ENCODE measurements around the gene COPA.
A peak's percentile ranks its signal among the peaks of the same experiment; 100 is the strongest.

Gene COPA

GRCh38 chr1:160362168-160362957, 19.3 kb upstream of the COPA start:
- no peak for DNase-seq

GRCh38 chr1:160361814-160362167, 18.7 kb upstream of the COPA start:
- no peak for DNase-seq

- DNase-seq = no peak
Measured at GRCh38 chr1:160361199-160361598, 18.1 kb upstream of the COPA start.

GRCh38 chr1:160360227-160360695, 17.2 kb upstream of the COPA start:
- DNase-seq = no peak

GRCh38 chr1:160359559-160360226, 16.6 kb upstream of the COPA start:
- no peak for DNase-seq

- no peak for DNase-seq
Measured at GRCh38 chr1:160358073-160358472, 15.0 kb upstream of the COPA start.

- no peak for DNase-seq
Measured at GRCh38 chr1:160357286-160358002, 14.4 kb upstream of the COPA start.

- no peak for DNase-seq
Measured at GRCh38 chr1:160354388-160354985, 11.4 kb upstream of the COPA start.

- DNase-seq = no peak
Measured at GRCh38 chr1:160353223-160353622, 10.2 kb upstream of the COPA start.

GRCh38 chr1:160352555-160352954, 9.5 kb upstream of the COPA start:
- DNase-seq = no peak

- no peak for DNase-seq
Measured at GRCh38 chr1:160351629-160352028, 8.6 kb upstream of the COPA start.

GRCh38 chr1:160346958-160347357, 3.9 kb upstream of the COPA start:
- peak; percentile 71 for DNase-seq

- no peak for DNase-seq
Measured at GRCh38 chr1:160346463-160346862, 3.4 kb upstream of the COPA start.

- no peak for DNase-seq
Measured at GRCh38 chr1:160344936-160345335, 1.9 kb upstream of the COPA start.

- DNase-seq = no peak
Measured at GRCh38 chr1:160344241-160344640, 1.2 kb upstream of the COPA start.

GRCh38 chr1:160342526-160342925, 524 bp downstream of the COPA start:
- DNase-seq = no peak

GRCh38 chr1:160340866-160341265, 2.2 kb downstream of the COPA start:
- no peak for DNase-seq

GRCh38 chr1:160340146-160340545, 2.9 kb downstream of the COPA start:
- DNase-seq = no peak

GRCh38 chr1:160338580-160338979, 4.5 kb downstream of the COPA start:
- peak; percentile 72 for DNase-seq

GRCh38 chr1:160332516-160332915, 10.5 kb downstream of the COPA start:
- DNase-seq = no peak

GRCh38 chr1:160330119-160330518, 12.9 kb downstream of the COPA start:
- DNase-seq = no peak

GRCh38 chr1:160328184-160328583, 14.9 kb downstream of the COPA start:
- no peak for DNase-seq

GRCh38 chr1:160326418-160326817, 16.6 kb downstream of the COPA start:
- no peak for DNase-seq

Measured in SIG-M5 (cell line).